RWPE1 (cell line): ENCODE measurements around the gene ERBB2.
"Not testable (repeated sequence)": the region's sequence is repeated elsewhere in the genome, so short reads cannot be mapped to it uniquely, and the experiment has no call there.

Experiments
- CTCF ChIA-PET: fragments of 350-600 bp; sonication (Branson Sonifier 250); formaldehyde crosslinking; extraction: SDS; loops from one replicate; lab custom pipeline; 2021; lab: Yijun Ruan, JAX
- POLR2A ChIA-PET: fragments of 400-600 bp; formaldehyde crosslinking; extraction: SDS; loops from one replicate; lab custom pipeline; 2020; ENCODE audit warnings: antibody characterized with exemption; ENCODE audit not compliant: low non-redundant PET; lab: Yijun Ruan, JAX
- DNase-seq: peaks from one replicate; pipeline ENCODE4 v3.0.0; 2012; ENCODE audit warnings: low spot score
- H3K27ac ChIP-seq: fragments of 450-650 bp; 2 replicates; pipeline ENCODE4 v1.5.1; 2017
- TF ChIP-seq, protein P1 (sequence below): fragments of 450-650 bp; conservative IDR thresholded peaks from 2 replicates; pipeline ENCODE4 v1.5.1; 2017; ENCODE audit warnings: low read depth, mild to moderate bottlenecking

The ERBB2 gene

DNA sequence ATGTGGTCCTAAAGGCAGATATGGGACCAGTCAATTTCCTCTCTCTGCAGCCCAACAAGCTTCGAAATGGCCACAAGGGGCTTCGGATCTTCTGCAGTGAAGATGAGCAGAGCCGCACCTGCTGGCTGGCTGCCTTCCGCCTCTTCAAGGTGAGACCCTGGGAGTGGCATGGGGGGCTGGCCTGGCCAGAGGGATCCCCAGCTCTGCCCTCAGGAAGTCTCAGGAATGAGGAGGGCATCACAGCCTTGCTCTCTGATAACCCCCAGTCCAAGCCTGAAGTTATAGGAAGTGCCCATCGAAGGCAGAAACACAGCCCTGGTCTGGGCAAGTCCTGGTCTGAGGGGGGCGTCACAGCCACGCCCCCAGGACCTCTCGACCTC, 45.0 kb downstream of the ERBB2 start:
- TF ChIP-seq, protein P1, sequence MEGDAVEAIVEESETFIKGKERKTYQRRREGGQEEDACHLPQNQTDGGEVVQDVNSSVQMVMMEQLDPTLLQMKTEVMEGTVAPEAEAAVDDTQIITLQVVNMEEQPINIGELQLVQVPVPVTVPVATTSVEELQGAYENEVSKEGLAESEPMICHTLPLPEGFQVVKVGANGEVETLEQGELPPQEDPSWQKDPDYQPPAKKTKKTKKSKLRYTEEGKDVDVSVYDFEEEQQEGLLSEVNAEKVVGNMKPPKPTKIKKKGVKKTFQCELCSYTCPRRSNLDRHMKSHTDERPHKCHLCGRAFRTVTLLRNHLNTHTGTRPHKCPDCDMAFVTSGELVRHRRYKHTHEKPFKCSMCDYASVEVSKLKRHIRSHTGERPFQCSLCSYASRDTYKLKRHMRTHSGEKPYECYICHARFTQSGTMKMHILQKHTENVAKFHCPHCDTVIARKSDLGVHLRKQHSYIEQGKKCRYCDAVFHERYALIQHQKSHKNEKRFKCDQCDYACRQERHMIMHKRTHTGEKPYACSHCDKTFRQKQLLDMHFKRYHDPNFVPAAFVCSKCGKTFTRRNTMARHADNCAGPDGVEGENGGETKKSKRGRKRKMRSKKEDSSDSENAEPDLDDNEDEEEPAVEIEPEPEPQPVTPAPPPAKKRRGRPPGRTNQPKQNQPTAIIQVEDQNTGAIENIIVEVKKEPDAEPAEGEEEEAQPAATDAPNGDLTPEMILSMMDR: no peak
- 0 out of 2 replicates have a peak overlapping the region, but pooled peaks have one; percentile 35 for H3K27ac ChIP-seq
- POLR2A ChIA-PET: no interaction called here
- no peak for DNase-seq
- CTCF ChIA-PET: no interaction called here

DNA sequence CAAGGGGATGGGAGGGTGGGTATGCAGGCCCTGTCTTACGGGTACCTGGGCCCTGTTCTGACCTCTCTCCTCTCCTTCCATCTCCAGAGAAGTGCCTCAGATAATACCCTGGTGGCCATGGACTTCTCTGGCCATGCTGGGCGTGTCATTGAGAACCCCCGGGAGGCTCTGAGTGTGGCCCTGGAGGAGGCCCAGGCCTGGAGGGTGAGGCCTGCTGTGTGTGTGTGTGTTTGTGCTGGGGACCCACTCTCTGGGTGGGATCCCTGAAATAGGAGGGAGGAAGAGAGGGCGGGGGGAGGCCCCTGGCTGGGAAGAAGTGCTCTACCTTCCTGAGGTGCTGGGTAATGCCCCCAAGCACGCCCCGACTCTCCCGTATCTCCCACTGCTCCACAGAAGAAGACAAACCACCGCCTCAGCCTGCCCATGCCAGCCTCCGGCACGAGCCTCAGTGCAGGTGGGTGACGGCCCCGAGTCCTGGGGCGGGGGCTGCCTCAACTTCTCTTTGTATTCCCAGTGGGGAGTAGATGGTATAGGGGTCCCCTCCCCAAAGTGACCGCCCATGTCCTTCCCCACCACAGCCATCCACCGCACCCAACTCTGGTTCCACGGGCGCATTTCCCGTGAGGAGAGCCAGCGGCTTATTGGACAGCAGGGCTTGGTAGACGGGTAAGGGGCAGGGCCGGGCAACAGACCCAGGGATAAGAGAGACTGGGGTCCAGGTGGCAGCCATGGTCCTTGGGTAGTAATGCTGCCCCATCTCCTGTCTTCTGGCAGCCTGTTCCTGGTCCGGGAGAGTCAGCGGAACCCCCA, 45.7 kb downstream of the ERBB2 start:
- DNase-seq: no peak
- H3K27ac ChIP-seq: peak overlapping the region; percentile 35
- TF ChIP-seq, protein P1: no peak
- POLR2A ChIA-PET: no interaction called here
- CTCF ChIA-PET: no interaction called here

DNA sequence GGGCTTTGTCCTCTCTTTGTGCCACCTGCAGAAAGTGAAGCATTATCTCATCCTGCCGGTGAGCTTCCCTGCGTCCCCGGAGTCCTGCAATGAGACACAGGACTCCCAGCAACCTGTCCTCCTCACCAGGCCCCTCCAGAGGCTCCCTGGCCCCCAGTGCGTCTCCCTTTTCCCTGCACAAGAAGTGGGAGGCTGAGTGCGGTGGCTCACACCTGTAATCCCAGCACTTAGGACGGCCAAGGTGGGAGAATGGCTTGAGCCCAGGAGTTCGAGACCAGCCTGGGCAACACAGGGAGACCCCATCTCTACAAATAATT, 46.2 kb downstream of the ERBB2 start:
- TF ChIP-seq, protein P1: no peak
- H3K27ac ChIP-seq: peak overlapping the region; percentile 35
- DNase-seq: no peak
- POLR2A ChIA-PET: no interaction called here
- CTCF ChIA-PET: no interaction called here

DNA sequence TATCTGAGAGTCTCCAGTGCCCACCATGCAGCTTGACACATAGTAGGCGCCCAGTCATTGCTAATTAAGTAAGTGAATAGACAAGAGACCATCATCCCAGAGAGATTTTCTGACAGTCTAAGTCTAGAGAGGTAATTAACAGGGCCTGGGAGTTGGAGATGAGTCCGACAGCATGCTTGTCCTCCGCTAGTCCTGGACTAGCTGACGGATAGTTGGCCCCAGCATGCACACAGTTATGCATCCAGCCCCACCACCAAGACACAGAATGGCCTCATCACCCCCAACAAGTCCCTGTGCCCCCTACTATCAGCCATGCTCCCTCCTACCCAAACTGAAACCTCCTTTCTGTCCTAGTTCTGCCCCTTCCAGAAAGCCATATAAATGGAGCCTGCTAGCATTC, 47.9 kb downstream of the ERBB2 start:
- TF ChIP-seq, protein P1: no peak
- ChIA-PET CTCF (no interaction called here), POLR2A (interaction anchor here (0.6 kb wide), 1 partner anchor 438 kb away, joined by 5 read pairs; no protein-coding TSS in a partner anchor)
- H3K27ac ChIP-seq: no peak overlapping the region
- no peak for DNase-seq

DNA sequence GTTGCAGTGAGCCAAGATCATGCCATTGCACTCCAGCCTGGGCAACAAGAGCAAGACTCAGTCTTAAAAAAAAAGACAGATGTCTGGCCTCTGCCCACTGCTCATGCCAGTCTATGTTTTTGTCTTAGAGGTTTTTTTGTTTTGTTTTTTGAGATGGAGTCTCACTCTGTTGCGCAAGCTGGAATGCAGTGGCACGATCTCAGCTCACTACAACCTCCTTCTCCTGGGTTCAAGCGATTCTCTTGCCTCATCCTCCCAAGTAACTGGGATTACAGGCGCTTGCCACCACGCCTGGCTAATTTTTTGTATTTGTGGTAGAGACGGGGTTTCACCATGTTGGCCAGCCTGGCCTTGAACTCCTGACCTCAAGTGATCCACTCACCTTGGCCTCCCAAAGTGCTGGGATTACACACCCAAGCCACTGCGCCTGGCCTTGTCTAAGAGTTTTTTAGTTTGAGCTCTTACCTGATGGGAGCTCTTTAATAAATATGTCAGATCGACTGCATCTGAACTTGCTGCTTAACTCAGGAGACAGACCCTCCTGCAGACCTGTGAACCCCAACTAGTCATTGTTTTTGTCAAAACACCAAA, 48.7 kb downstream of the ERBB2 start:
- POLR2A ChIA-PET: interaction anchor here (0.6 kb wide), 1 partner anchor 437 kb away, joined by 5 read pairs; no protein-coding TSS in a partner anchor
- DNase-seq, CTCF ChIA-PET, H3K27ac ChIP-seq: not testable (repeated sequence)

DNA sequence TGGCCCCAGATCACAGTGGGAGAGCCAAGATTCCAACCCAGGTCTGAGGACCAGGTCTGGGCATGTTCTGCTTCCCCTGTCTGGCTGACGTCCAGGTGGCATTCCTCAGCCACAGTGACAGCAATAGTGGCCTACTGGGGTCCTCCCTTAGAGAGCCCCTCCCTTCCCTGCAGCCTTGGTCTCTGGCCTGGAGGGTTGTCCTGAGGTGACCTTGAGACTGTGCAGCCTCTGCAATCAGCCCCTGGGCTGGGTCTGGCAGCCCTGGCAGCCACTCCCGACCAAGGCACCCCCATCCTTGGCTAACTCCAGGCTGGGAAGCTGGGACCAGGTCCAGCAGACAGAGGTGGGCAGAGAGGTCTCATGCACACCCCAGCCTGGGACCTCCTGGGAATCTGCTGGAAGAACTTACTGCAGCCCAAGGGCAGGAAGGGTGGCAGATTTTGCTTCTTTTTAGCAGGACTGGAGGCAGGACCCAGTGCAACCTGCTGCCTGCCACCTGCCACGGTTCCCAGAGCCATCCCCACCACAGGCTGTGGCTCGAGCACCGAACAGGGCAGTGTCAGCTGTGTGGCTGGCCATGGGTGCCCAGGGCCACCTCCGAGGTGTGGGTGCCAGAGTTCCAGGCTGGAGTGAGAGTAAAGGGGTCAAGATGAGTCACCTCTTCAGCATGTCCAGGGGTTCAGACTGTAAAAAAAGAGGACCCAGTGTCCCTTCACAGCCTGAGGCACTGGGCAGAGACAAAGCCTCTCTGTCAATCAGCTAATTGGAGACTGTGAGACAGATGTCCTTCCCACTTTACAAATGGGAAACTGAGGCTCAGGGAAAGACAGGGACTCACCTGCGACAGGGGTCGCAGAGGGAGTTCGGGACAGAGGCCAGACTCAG, 50.5 kb downstream of the ERBB2 start:
- DNase-seq: peak; percentile 36
- peak overlapping the region; percentile 90 for H3K27ac ChIP-seq
- ChIA-PET POLR2A (interaction anchor here (1.0 kb wide), 1 partner anchor 11 kb away, joined by 3 read pairs; no protein-coding TSS in a partner anchor), CTCF (interaction anchor here (0.6 to 1.4 kb wide), 4 partner anchors 82 to 129 kb away, joined by 3 to 4 read pairs (median 3); no protein-coding TSS in a partner anchor)
- TF ChIP-seq, protein P1: no peak
